Measurements from ENCODE around the gene ZSWIM6.

Gene ZSWIM6

GRCh38 chr5:61334868-61335615, 3.0 kb downstream of the ZSWIM6 start:
- Histone ChIP-seq H3K9ac (ENCODE audit: low read length) (no peak overlapping the region), H3K79me2 (ENCODE audit: insufficient read depth, low read length) (no peaks in the 10 kb centered on the region), H3F3A (ENCODE audit: insufficient read depth) (peaks cover 3% of the 10 kb centered on the region; the same call in 1 of the 2 replicates), H3K27ac (ENCODE audit: low read depth, low read length) (no peak overlapping the region), H3K27me3 (ENCODE audit: low read length) (no peaks in the 10 kb centered on the region), H3K9me2 (replicated peaks; ENCODE audit: insufficient read depth, low read length) (no peaks in the 10 kb centered on the region), H3K4me2 (ENCODE audit: low read depth, low read length, poor library complexity, severe bottlenecking) (no peak overlapping the region), H3K9me3 (ENCODE audit: insufficient read depth, low read length) (no peaks in the 10 kb centered on the region), H4K20me1 (ENCODE audit: low read depth, low read length) (peaks cover 34% of the 10 kb centered on the region), H3K36me3 (ENCODE audit: low read length) (no peaks in the 10 kb centered on the region), H3K4me3 (ENCODE audit: insufficient read depth, low read length, poor library complexity, severe bottlenecking) (no peak overlapping the region), H2AFZ (ENCODE audit: low read depth, low read length, severe bottlenecking) (no peak overlapping the region)
- no peak for TF ChIP-seq CTCF (IDR thresholded peaks at IDR 0.05; ENCODE audit: insufficient read depth, low read length, poor library complexity, severe bottlenecking)
- TF ChIP-seq EZH2phosphoT487 (conservative IDR thresholded peaks at IDR 0.05; ENCODE audit: low read length): no peak

GRCh38 chr5:61339764-61340163, 7.7 kb downstream of the ZSWIM6 start:
- Histone ChIP-seq H4K20me1 (ENCODE audit: low read depth, low read length) (peaks cover 49% of the 10 kb centered on the region), H3K9ac (ENCODE audit: low read length) (no peak overlapping the region), H3K4me2 (ENCODE audit: low read depth, low read length, poor library complexity, severe bottlenecking) (no peak overlapping the region)

GRCh38 chr5:61340775-61341361, 8.8 kb downstream of the ZSWIM6 start:
- Histone ChIP-seq H3K27me3 (ENCODE audit: low read length) (no peaks in the 10 kb centered on the region), H4K20me1 (ENCODE audit: low read depth, low read length) (peaks cover 54% of the 10 kb centered on the region), H3K9ac (ENCODE audit: low read length) (no peak overlapping the region), H3K36me3 (ENCODE audit: low read length) (no peaks in the 10 kb centered on the region), H3K9me2 (replicated peaks; ENCODE audit: insufficient read depth, low read length) (no peaks in the 10 kb centered on the region), H3K4me3 (ENCODE audit: insufficient read depth, low read length, poor library complexity, severe bottlenecking) (no peak overlapping the region), H2AFZ (ENCODE audit: low read depth, low read length, severe bottlenecking) (no peak overlapping the region), H3F3A (ENCODE audit: insufficient read depth) (peaks cover 3% of the 10 kb centered on the region; the same call in 1 of the 2 replicates), H3K9me3 (ENCODE audit: insufficient read depth, low read length) (no peaks in the 10 kb centered on the region), H3K27ac (ENCODE audit: low read depth, low read length) (no peak overlapping the region), H3K4me2 (ENCODE audit: low read depth, low read length, poor library complexity, severe bottlenecking) (no peak overlapping the region), H3K79me2 (ENCODE audit: insufficient read depth, low read length) (no peaks in the 10 kb centered on the region)
- TF ChIP-seq EZH2phosphoT487 (conservative IDR thresholded peaks at IDR 0.05; ENCODE audit: low read length) (no peak), CTCF (IDR thresholded peaks at IDR 0.05; ENCODE audit: insufficient read depth, low read length, poor library complexity, severe bottlenecking) (no peak)

More at GRCh38 chr5:61339764-61340163, 7.7 kb downstream of the ZSWIM6 start:
- H3K27me3 ChIP-seq (ENCODE audit: low read length): no peaks in the 10 kb centered on the region
- H3F3A ChIP-seq (ENCODE audit: insufficient read depth): peaks cover 3% of the 10 kb centered on the region; the same call in 1 of the 2 replicates
- no peaks in the 10 kb centered on the region for H3K79me2 ChIP-seq (ENCODE audit: insufficient read depth, low read length)
- H3K36me3 ChIP-seq (ENCODE audit: low read length): no peaks in the 10 kb centered on the region
- no peak overlapping the region for H3K27ac ChIP-seq (ENCODE audit: low read depth, low read length)
- H3K9me2 ChIP-seq (replicated peaks; ENCODE audit: insufficient read depth, low read length): no peaks in the 10 kb centered on the region
- H2AFZ ChIP-seq (ENCODE audit: low read depth, low read length, severe bottlenecking): no peak overlapping the region
- H3K9me3 ChIP-seq (ENCODE audit: insufficient read depth, low read length): no peaks in the 10 kb centered on the region
- TF ChIP-seq EZH2phosphoT487 (conservative IDR thresholded peaks at IDR 0.05; ENCODE audit: low read length): no peak
- no peak for TF ChIP-seq CTCF (IDR thresholded peaks at IDR 0.05; ENCODE audit: insufficient read depth, low read length, poor library complexity, severe bottlenecking)
- no peak overlapping the region for H3K4me3 ChIP-seq (ENCODE audit: insufficient read depth, low read length, poor library complexity, severe bottlenecking)
